GM12873 (cell line): Measurements from ENCODE around the gene DBN1.

Experiments used
- CTCF ChIP-seq: IDR thresholded peaks from 2 replicates; pipeline ENCODE4 v1.5.1; 2012; ENCODE audit warnings: low read depth, mild to moderate bottlenecking, moderate library complexity, low read length, control low read depth; ENCODE audit not compliant: insufficient read depth; ENCODE audit errors: missing control alignments

Gene DBN1

DNA sequence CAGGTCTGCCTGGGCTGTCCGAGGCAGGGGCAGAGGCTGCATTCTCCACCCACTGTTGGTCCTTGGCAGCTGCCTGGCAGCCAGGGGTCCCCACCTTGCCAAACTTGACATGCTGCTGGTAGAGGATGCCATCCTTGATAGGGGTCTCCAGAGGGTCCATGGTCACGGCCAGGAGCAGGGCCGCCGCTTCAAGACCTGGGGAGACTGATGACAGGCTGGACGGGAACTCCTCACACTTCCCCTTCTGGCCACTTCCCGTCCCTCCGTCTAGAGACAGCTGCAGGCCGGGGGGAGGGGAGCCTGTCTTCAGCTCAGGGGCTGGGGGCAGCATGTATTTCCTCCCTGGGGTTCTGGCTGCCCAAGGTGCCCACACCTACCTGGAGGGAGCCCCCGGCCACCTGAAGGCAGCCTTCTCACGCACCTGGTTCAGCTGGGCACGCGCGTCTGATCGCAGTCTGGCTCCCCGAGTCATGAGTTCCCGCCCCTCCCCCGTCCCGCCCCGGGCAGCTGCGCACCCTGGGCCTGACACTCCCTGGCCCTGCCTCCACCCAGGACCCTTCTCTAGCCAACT lies 36.0 kb upstream of the DBN1 start, which contains the start of gene DOK3:
Gene DOK3, minus strand, starts transcription at position 446 of the 571 bp plus-strand sequence. Its CDS starts 286 bp downstream, at position 160.
- no peak for TF ChIP-seq CTCF

DNA sequence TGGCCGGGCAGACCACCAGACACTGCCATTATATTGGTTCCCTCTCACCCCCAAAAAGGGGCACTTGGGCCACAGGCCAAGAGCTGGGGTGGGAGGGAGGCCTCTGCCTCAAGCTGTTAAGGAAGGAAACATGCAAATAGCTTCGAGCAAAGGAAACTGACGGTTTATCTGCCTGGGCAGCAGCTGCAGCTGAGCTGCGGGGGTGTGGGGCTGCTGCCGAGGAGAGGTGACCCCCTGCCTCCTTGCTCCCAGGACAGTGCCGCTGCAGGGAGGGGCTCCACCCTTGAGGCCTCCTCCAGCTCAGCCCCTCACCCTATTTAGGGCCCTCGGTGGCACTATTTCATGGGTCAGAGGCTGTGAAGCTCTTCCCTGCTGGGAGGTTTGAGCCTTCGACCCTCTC lies 35.4 kb upstream of the DBN1 start:
- TF ChIP-seq CTCF: no peak

DNA sequence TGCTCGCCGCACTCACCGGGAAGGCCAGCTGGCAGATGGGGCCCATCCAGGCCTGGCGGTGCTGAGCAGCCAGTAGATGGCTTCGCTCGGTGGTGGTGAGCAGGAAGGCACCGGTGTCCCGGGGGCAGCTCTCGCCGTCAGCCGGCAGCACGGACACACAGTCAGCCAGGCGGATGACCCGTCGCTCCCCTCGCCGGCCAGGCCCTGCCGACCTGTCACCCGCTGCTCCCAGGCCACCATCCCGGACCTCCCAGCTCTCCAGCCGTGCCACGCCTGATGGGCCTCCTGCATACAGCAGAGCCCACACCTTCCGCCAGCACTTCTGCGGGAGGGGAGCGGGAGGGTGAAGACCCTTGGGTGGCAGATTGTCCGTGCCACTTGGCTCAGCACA lies 34.8 kb upstream of the DBN1 start:
- TF ChIP-seq CTCF: no peak

GRCh38 chr5:177507596-177508220 lies 34.3 kb upstream of the DBN1 start:
- TF ChIP-seq CTCF: peak; percentile 14

DNA sequence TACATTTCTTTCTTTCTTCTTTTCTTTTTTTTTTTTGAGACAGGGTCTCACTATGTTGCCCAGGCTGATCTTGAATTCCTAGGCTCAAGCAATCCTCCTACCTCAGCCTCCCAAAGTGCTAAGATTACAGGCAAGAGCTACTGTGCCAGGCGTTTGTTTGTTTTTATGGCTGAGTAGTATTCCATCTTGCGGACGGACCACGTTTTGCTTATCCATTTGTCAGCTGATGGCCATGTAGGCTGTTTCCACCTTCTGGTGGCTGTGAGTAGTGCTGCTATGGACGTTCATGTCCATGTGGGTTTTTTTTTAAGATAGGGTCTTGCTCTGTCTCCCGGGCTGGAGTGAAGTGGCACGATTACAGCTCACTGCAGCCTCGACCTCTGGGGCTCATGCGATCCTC lies 33.7 kb upstream of the DBN1 start:
- peak; percentile 51 for TF ChIP-seq CTCF

DNA sequence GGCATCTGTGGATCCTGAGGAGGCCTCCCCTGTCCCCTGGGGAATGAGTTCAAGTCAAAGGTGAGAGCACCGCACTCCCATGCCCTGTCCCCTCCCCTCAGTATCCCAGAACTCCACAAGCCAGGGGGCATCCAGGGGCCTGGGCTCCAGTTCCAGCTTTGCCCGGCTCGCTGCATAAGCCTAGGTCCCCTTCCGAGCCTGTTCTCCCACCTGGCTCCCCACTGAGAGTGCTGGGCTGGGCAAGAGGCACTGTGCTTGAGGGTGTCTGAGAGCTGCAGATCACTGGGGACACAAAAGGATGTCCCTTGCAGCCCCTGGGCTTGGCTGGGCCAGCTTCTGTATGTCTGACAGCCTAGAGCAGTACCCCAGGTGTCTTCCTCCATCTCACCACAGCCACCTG lies 31.6 kb upstream of the DBN1 start:
- no peak for TF ChIP-seq CTCF

- no peak for TF ChIP-seq CTCF
These were observed 30.9 kb upstream of the DBN1 start for GRCh38 chr5:177504086-177505056.
